SU-DHL-6 (cell line): ENCODE results near the gene TMEM92.

Source experiments
- H2AFZ ChIP-seq: fragments of 200-600 bp; sonication (generic); 2 replicates; pipeline ENCODE4 v1.6.1; 2014; ENCODE audit warnings: low read depth, mild to moderate bottlenecking, moderate library complexity, mixed read lengths, antibody characterized with exemption, low read length; ENCODE audit not compliant: severe bottlenecking
- H3F3A ChIP-seq: fragments of 200-600 bp; shearing (Covaris generic); 2 replicates; pipeline ENCODE4 v1.6.0; 2016; ENCODE audit warnings: antibody characterized with exemption, mild to moderate bottlenecking; ENCODE audit not compliant: insufficient read depth
- H3K27ac ChIP-seq: fragments of 200-600 bp; sonication (generic); 2 replicates; pipeline ENCODE4 v1.5.1; 2016; ENCODE audit warnings: low read depth, mild to moderate bottlenecking, low read length, moderate library complexity, mixed read lengths
- H3K27me3 ChIP-seq: fragments of 200-600 bp; sonication (generic), shearing (Covaris generic); 2 replicates; pipeline ENCODE4 v1.6.0; 2014; ENCODE audit warnings: mild to moderate bottlenecking, low read length
- H3K36me3 ChIP-seq: fragments of 200-600 bp; sonication (generic); 2 replicates; pipeline ENCODE4 v1.6.1; 2014; ENCODE audit warnings: mild to moderate bottlenecking, low read length, mixed read lengths
- H3K4me2 ChIP-seq: fragments of 300-600, 200-600 bp; shearing (Covaris generic), sonication (generic); 2 replicates; pipeline ENCODE4 v1.6.0; 2014; ENCODE audit warnings: low read length, low read depth, mild to moderate bottlenecking; ENCODE audit not compliant: poor library complexity, severe bottlenecking
- H3K4me3 ChIP-seq: fragments of 200-600 bp; sonication (generic); 2 replicates; pipeline ENCODE4 v1.5.1; 2014; ENCODE audit warnings: antibody characterized with exemption, low read length, mild to moderate bottlenecking, mixed read lengths; ENCODE audit not compliant: insufficient read depth, poor library complexity, severe bottlenecking
- H3K79me2 ChIP-seq: fragments of 200-600 bp; sonication (generic); 2 replicates; pipeline ENCODE4 v1.6.1; 2014; ENCODE audit warnings: mild to moderate bottlenecking, low read length, moderate library complexity; ENCODE audit not compliant: insufficient read depth
- H3K9ac ChIP-seq: fragments of 200-600 bp; sonication (generic); 2 replicates; pipeline ENCODE4 v1.7.0; 2014; ENCODE audit warnings: mild to moderate bottlenecking, low read length
- H3K9me2 ChIP-seq: fragments of 200-600 bp; sonication (generic); replicated peaks from 2 replicates; pipeline ENCODE4 v1.6.1; 2014; ENCODE audit warnings: low read length; ENCODE audit not compliant: insufficient read depth
- H3K9me3 ChIP-seq: fragments of 200-600 bp; sonication (generic); 2 replicates; pipeline ENCODE4 v1.6.1; 2014; ENCODE audit warnings: low read length, mixed read lengths; ENCODE audit not compliant: insufficient read depth
- H4K20me1 ChIP-seq: fragments of 200-600 bp; sonication (generic); 2 replicates; pipeline ENCODE4 v1.6.1; 2014; ENCODE audit warnings: low read depth, mild to moderate bottlenecking, antibody characterized with exemption, low read length, moderate library complexity, mixed read lengths
- CTCF ChIP-seq: fragments of 200-600 bp; sonication (generic); IDR thresholded peaks from one replicate; pipeline ENCODE4 v1.5.1; 2017; ENCODE audit warnings: antibody characterized with exemption, mild to moderate bottlenecking, low read length, moderate library complexity; ENCODE audit not compliant: insufficient read depth, poor library complexity, severe bottlenecking
- EZH2phosphoT487 ChIP-seq: fragments of 200-600 bp; sonication (generic), shearing (Covaris generic); conservative IDR thresholded peaks from 2 replicates; pipeline ENCODE4 v1.6.1; 2018; ENCODE audit warnings: mild to moderate bottlenecking, antibody characterized with exemption, low read length, moderate library complexity, mixed read lengths

TMEM92 gene

DNA sequence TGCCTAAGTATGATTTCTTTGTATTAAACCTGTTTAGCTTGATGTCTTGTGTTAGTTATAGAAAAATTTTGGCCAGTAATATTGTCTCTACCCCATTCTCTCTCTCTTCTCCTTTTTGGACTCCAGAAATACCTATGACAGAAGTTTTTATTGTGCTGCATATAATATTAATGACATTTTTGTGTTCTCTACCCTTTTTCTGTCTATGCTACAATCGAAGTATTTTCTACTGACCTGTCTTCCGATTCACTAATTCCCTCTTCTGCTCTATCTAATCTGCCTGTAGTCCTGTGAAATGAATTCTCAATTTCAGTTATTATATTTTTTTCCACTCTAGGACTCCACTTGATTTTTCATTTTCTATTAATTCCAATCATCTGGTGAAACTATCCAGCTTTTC, 26.0 kb upstream of the TMEM92 start:
- Histone ChIP-seq H3F3A (no peaks in the 10 kb centered on the region), H3K27ac (no peak overlapping the region), H3K79me2 (no peaks in the 10 kb centered on the region), H3K9me3 (peaks cover 10% of the 10 kb centered on the region; the same call in 1 of the 2 replicates), H3K9ac (no peak overlapping the region), H4K20me1 (no peaks in the 10 kb centered on the region), H3K27me3 (no peaks in the 10 kb centered on the region; the same call in 1 of the 2 replicates), H2AFZ (no peak overlapping the region), H3K36me3 (no peaks in the 10 kb centered on the region), H3K9me2 (no peaks in the 10 kb centered on the region), H3K4me3 (no peak overlapping the region), H3K4me2 (no peak overlapping the region)
- TF ChIP-seq EZH2phosphoT487 = no peak
- TF ChIP-seq CTCF = no peak

GRCh38 chr17:50252781-50253180, 21.5 kb upstream of the TMEM92 start:
- H3K27ac ChIP-seq = no peak overlapping the region
- no peaks in the 10 kb centered on the region for H4K20me1 ChIP-seq
- no peak overlapping the region for H2AFZ ChIP-seq
- H3K4me3 ChIP-seq = no peak overlapping the region
- H3F3A ChIP-seq = no peaks in the 10 kb centered on the region
- no peak for TF ChIP-seq EZH2phosphoT487
- no peak for TF ChIP-seq CTCF
- no peaks in the 10 kb centered on the region for H3K36me3 ChIP-seq
- H3K79me2 ChIP-seq = no peaks in the 10 kb centered on the region
- no peak overlapping the region for H3K4me2 ChIP-seq
- no peaks in the 10 kb centered on the region; the same call in 1 of the 2 replicates for H3K27me3 ChIP-seq
- H3K9me2 ChIP-seq = no peaks in the 10 kb centered on the region
- H3K9me3 ChIP-seq = peaks cover 10% of the 10 kb centered on the region; the same call in 1 of the 2 replicates
- no peak overlapping the region for H3K9ac ChIP-seq

DNA sequence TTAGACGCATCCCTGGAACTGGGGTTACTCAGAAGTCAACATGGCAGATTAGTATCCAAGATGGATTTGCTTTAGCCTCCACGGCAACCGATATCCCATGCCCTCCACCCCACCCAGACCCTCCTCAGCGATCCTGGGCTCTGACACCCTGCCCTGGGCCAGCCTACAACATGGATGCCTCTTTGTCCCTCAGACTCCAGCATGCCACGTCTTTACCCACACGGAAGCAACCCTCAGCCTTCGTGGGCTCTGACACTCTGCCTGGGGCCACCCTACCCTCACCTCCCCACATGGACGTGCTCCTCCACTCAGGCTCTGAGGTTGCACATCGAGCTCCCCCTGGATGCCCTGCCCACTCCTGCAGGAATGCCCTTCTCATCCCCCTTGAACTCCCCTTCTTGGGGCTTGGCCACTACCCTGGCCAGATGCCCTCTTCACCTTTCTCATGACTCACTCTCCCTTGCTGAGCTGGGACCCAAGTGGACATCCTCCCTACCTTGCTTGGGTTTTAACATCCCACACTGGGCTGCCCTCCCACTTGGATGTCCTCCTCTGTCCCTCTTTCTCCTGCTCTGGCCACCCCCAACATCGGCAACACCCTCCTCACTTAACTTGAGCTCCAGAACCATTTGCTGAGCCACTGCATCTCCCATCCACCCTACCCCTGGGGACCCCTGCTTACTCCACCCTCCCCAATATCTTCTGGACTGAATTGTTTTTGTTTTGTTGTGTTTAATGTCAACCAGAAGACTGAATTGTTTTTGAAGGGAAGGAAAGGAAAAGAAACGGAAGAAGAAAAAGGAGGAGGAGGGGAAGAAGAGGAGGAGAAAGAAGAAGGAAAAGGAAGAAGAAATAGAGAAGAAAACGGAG, 18.3 kb upstream of the TMEM92 start:
- Histone ChIP-seq H3K9me3 (no peaks in the 10 kb centered on the region), H3K27ac (no peak overlapping the region), H3K4me2 (no peak overlapping the region), H3K27me3 (no peaks in the 10 kb centered on the region), H2AFZ (no peak overlapping the region), H3K9me2 (no peaks in the 10 kb centered on the region), H3K79me2 (no peaks in the 10 kb centered on the region), H3K4me3 (no peak overlapping the region), H4K20me1 (no peaks in the 10 kb centered on the region), H3F3A (no peaks in the 10 kb centered on the region), H3K36me3 (no peaks in the 10 kb centered on the region), H3K9ac (no peak overlapping the region)
- TF ChIP-seq CTCF (no peak), EZH2phosphoT487 (no peak)
